ENCODE results near the gene ITPR2.
"Not testable (repeated sequence)": the region's sequence is repeated elsewhere in the genome, so short reads cannot be mapped to it uniquely, and the experiment has no call there.

Gene ITPR2

DNA sequence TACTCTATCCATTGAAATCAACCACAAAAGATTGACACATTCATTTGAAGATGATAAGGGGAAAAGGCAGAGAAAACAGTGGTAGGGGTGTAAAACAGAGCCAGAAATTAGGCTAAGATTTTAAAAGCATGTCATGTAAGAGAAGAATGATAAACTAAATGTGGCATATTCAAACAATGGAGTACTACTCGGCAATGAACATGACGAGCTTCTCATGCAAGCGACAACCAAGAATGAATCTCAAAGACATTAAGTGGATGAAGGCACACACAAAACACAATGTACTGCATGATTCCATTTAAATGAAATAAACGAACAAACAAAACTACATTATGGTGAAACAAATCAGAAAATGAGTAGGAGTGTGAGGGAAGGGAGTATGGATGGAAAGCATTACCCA lies 134.8 kb downstream of the ITPR2 start:
- no peak for DNase-seq

DNA sequence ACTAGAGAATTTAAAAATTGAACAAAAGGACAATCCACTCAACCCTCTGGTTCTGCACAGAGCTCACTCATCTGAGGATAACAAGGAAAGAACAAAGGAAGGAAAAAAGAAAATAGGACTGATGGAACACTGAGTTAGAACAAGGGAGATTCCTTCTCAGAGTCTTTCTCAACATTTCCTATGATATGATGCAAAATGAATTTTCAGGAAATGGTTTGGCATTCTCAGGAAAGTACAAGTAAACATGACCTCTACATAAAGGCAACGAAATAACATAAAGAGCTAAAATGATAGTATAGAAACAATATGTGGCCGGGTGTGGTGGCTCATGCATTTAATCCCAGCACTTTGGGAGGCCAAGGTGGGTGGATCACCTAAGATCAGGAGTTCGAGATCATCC lies 135.8 kb downstream of the ITPR2 start:
- no peak for DNase-seq

DNA sequence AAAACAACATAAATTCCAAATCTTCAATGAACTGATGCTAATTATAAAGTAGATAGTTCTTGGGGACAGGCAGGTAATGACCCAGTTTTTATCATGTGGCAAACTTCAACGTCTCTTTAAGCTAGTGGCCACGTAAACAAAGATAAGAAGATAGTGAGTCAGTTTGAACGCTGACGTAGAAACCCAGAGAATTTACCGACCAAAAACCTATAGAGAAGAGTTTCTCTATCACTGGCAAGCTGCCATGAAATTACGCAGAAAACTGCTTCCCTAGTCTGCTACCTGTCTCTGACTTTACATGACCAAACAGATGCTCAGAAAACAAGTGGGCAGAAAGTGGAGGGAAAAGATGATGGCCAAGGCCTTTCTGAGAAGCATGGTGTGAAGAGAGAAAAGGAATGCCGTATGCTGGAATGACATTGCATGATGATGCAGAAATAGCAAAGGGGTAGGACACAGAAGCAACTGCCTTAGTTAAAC lies 136.3 kb downstream of the ITPR2 start:
- DNase-seq: no peak

DNA sequence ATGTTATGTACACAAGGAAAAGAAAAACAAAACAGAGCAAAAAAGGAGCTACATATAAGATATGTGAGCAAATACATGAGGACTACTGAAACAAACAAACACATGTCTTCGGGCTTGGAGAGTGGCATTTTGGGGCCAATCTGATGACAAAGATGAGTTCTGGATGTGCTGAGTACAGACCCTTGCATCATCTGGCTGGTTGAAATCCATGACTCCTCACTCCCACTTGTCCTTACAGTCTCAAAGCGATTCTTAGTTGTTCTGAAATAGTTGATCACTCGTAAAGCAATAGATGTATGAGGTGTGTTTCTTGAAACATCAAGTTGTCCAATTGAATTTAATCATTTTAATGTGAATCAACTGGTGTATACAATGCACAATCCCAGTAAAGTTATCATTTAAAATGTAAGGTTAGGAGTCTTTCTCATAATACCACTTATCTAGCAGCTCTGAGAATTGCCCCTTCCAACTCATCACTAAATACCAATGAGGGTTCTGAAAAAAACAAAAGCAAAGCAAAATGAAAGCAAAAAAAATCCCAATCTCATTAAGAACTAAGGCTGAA lies 136.9 kb downstream of the ITPR2 start:
- no peak for DNase-seq

DNA sequence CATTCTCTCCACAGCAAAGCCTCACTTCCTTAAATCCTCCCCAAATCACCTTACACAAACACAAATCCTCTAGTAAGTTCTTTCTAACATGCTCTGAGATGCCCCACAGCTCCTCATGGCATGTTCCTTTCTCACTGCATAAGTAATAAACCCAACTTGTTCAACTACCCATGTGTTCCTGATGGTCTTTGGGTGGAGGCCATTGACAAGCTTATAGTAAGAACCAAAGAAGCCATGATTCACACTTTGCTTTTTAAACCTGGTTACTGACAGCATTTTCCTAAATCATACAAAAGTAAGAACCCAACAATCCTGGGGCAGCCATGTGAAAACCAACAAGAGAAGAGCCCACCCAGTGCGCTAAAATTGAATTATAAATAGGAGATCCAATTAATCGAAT lies 138.6 kb downstream of the ITPR2 start:
- no peak for DNase-seq

DNA sequence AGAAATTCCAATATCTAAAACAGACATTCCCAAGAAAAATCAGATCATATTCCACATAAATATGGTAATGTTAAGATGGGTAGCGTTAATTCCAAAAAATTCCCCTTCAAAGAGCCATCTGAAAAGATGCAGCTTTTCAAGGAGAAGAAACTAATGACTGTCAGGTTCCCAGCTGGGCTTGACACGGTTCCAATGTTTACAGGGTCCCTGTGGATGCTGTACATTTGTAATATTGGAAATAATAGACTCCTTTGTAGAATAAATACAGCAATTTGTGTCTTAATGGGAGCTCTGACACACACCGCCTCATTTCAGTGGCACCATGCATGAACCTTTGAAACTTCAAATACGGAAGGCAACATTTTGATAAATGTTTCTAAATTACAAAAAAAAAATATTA lies 140.6 kb downstream of the ITPR2 start:
- no peak for DNase-seq

DNA sequence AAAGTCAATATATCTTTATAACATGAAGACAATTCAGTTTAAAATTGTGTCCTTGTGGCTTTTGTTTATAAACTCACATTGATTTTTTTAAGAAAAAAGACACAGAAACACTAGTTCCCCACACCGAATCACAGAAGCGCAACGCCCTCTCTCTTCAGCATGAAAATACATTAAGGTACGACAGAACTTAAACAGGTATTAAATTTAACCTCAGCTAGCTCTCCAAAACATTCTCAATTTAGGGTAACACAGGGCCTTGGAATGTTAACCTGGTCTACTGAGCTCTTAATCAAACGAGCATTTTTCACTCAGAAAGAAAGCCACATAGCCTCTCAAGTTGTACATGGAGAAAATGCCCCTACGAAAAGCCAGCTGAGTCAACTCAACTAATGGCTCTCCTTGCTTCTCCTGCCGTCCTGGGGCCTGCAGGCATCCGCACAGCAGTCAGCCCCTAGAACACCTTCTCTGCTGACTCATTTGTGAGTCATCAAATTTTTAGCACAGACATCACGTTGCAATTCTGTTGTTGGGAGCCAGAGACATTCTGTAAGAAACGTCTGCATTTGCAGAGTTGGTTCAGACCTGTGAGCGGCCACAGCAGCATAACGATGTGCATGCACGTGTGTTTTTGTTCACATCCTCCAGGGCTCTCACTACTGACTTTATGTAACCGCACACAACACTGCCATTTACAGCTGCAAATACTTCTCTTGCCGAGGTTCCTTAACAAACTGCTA lies 141.6 kb downstream of the ITPR2 start:
- no peak for DNase-seq

DNA sequence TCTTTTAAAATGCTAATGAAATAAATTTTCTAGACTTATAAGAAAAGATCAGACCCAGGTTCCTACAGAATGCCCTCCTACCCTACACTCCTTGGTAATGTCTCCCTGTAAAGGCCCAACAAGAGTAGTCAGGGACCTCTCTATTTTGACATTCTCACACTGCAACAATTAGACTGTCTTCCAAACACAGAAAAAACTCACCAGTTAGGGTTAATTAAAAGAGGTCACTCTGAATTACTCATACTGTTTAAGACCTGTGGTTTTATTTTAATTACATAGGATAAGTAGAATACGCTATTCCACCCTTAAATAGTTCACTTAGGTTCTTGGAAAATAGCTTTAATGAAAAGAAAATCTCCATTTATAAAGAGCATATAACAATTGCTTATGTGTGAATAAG lies 142.4 kb downstream of the ITPR2 start:
- no peak for DNase-seq

DNA sequence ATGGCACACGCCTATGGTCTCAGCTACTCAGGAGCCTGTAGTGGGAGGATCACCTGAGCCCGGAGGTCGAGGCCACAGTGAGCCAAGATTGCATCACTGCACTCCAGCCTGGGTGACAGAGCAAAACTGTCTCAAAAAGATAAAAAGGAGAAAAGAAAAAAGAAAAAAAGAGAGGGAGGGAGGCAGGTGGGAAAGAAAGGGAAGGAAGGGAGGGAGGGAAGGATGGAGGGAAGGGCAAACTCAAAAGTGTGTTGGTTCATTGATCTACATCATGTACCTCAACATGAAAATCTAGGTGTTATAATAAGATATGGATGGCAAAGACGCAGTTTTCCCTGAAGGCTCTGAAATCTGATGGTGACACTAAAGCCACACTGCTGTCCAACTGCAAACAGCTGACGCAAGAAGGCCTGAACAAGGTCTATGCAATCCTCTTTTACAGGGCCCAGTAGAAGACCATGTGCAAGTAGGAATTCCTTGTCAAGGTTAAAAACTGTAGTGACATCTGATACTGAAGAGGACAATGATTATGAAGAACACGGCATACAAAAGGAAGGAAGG lies 143.6 kb downstream of the ITPR2 start:
- no peak for DNase-seq

DNA sequence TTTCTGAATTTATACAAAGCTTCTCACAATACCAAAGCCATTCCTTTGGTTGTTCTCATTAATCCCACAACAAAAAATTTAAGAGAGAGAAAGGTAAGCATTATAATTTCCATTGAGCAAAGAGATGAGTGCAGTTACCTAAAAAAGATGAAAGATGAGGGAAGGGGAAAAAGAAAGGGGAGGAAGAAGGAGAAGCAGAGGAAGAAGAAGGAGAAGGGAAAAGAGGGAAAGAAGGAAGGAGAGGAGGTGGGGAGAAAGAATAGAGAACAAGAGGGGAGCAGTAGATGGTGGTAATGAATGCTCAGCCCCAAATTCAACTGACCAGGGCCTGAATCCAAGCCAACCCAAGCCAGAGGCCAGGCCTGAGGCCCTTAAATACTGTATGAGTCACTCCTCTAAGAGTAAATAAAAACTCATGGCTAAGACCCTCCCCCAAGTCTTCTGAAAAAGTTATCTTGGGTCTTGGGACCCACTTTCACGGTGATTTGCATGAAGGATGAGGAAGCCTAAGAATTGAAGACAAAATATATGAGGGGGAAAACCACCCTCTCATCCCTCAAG lies 144.6 kb downstream of the ITPR2 start:
- no peak for DNase-seq

DNA sequence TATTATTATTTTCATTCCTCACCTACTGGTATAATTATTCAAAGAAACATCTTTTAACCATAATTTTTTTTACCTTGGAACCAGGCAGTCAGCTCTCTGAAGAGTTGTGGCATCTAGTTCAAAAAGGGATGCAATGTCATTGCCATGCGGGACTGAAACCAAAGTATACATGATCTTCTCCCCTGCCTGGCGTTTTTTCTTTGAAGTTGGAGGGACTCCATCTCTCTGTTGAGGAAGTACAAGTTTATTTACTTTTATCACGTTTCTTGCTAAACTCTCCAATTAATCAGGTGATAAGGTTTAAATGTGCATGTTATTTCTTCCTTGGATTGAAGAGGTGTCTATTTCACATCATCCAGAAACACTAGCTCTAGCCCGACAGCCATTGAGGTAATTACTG lies 146.6 kb downstream of the ITPR2 start:
- DNase-seq: no peak

DNA sequence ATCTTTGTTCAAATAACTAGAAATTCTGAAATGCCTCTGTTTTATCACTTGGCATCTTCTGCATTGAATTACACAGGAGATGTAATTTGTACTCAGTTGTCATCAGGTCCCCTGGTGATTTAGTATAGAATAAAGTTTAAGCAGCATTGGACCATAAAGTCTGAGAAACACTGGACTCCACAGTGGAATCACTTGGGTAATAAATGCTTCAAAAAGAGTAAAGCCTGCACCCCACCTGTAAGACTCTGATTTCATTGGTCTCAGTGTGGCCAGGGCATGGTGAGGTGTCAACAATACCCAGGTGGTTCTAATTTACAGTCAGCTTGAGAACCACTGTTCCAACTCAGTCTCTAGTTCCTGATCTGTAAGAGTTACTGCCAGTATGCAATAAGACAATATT lies 148.9 kb downstream of the ITPR2 start:
- no peak for DNase-seq

DNA sequence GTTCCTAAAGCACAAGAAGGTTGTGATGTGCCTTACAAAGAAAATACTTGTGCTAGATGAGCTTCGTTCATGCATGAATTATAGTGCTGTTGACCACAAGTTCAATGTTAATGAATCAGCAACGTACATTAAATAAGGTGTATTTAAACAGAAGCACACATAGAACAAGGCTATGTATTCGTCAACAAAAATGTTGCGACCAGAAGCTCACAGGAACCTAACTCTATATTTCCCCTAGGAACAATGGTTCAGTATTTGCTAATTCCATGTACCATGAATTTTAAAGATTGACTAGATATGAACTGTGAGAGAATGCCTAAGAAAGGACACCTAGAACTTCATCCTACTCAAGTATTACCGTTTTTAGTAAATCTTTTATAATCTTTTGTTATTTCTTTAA lies 149.6 kb downstream of the ITPR2 start:
- DNase-seq: no peak

DNA sequence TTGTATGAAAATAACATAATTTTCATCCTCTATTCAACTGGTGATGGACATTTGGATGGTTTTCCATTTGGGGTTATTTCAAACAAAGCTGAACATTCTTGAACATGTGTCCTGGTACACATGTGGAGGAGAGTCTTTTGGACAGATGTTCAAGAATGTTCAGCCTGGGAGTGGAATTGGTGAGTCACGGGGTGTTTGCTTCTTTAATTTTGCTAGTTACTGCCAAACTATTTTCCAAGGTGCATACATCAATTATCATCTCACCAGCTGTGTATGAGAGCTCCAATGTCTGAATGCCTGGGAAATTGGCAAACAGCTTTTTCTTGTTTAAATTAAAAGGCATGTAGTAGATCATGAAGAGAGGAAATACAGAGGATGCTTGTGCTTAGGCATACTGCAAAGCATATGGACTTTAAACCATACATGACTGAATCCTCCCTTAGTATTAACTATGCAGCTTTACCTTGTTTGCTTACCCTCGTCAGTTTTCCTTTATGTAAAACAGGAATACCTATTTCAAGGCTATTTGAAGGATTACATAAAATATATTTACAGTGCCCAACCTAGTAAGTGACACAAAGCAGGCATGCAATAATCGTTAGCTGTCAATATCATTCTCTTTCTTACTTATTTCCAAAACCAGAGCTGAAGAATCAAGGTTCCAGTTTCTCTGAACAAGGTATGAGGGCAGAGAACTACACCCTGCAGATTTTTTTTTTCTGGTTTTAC lies 152.1 kb downstream of the ITPR2 start:
- no peak for DNase-seq

DNA sequence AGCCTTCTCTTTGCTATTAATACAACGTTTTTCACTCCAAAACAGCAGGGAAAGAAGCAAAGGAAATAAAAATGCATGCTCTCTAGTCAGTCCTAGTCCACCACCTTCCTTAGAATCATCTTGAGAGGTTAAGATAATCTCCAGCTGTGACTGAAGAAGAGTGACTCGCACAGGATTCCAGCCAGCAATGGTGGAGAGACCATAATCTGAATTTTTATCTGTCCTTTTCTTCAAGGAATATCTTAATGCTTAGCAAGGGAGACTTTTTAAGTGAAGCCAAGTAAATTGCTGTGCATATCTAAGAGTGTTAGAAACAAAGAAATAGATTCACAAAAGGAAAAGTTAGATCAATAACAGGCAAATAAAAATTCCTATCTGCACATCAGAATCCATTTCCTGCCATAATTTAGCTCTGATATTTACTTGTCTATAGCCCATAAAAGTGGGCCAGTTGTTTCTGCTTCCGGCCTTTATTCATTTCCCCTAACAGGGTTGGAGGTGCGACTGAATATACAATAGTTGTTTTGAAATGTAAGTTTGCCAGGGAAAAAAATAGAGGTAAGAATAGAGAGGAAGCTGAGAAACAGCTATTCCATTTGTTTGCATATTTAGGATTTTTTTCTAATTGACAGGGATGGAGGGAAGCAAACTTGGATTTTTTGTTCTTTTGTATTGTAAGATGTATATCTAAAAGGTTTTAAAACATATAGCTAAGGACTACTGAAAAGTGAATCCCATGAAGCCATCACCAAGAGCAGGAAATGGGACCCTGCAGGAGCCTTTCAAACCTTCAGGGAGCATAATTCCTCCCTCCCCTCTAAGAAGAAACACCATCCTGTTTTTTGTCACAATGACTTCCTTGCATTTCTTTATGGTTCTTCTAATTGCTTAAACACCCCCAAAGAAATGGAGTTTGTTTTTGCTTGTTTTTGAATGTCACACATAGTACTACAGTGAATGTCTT lies 154.0 kb downstream of the ITPR2 start:
- DNase-seq: no peak

DNA sequence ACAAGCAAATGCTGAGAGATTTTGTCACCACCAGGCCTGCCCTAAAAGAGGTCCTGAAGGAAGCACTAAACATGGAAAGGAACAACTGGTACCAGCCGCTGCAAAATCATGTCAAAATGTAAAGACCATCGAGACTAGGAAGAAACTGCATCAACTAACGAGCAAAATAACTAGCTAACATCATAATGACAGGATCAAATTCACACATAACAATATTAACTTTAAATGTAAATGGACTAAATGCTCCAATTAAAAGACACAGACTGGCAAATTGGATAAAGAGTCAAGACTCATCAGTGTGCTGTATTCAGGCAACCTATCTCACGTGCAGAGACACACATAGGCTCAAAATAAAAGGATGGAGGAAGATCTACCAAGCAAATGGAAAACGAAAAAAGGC lies 161.5 kb downstream of the ITPR2 start:
- DNase-seq: not testable (repeated sequence)

DNA sequence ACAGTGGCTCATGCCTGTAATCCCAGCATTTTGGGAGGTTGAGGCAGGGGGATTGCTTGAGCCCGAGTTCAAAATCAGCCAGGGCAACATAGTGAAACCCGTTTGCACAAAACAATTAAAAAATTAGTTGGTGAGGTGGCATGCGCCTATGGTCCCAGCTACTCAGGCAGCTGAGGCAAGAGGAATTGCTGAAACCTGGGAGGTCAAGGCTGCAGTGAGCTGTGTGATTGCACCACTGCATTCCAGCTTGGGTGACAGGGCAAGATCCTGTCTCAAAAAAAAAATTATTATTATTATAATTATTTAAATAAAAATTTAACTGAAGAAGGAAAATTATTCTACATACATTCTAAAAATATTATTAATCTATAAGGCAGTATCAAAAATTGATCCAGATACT lies 164.1 kb downstream of the ITPR2 start:
- no peak for DNase-seq

DNA sequence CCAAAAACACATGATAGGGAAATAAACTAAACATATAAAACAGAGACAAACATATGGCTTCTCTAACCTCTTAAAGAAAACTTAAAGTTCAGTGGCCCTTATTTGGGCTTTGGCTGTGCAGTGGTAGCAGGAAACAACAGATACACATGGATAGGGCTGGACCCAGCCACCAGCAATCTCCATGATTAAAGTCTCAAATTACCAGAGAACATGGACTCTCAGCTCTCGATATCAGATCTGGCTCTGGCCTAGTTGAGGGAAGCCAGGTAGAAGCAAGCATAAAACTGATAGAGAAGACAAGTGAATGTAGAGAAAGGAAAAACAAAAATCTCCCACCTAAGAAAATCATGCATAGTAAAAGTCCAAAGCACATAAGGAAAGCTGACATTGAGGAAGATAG lies 164.8 kb downstream of the ITPR2 start:
- no peak for DNase-seq

DNA sequence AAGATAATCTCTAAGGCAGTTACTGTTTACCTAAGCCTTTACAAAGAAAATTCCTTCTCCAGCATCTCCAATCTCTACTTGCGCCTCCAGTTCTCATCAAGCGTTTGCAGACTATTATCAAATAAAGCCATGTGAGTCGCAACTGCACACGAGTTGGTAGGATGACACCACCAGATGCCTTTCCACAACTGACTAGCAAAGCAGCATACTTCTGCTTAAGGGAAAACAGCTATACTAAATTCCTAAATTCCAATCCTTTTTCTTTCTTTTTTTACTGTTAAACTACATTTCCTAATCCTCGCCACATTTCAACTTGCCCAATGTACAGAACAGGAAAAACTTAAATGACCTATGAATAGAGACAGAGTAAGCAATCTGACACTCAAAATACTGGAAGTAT lies 166.7 kb downstream of the ITPR2 start:
- DNase-seq: no peak

DNA sequence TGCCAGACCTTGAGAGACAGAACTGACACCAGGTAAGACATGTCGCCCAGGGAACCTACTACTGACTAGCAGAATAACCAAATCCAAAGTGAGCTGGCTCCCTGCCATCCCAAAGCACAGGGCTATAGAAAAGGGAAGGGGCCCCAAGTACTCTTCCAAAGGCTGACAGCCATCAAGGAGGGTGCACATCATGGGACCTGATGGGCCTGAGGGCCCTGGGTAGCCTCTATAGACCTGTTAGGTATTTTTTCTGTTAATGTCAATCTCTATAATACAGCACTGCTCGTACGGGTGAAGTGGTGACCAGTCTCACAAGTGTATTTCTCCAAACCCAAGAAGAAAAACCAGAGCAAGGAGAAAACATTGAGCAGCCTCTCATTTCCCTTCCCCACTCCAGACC lies 171.6 kb downstream of the ITPR2 start:
- no peak for DNase-seq

DNA sequence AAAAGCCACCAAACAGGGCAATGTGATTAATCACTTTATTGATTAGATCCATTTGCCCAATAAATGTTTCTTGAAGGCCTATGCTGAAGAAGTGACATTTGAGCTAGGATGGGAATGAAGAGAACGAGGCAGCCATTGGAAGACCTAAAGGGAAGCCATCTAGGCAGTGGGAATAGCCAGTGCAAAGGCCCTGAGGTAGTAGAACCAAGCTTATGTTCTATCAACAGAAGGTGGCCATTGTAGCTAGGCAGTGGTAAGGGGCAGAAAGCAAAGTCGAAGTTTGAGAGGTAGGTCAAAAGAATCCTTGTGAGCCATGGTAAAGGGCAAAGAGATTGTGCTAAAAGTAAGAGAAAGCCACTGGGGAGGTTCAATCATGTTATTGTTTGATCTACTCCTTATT lies 173.1 kb downstream of the ITPR2 start:
- DNase-seq: no peak

DNA sequence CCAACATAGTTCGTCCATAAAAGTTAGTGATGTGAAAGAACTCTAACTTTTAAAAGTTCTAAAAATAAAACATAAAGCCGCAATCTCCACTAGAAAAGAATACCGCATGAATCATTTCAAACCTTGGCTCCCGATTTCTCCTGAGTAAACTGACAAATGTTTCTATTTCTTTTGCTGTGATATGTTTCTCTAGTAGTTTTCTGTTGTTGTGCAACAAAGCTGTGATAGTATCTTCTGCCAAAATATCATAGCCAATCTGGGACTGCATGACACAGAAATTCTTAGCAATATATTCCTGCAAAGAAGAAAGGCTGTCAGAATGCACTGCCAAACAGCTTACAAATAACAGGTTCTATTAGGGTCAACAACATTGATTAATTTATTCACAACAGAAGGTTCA lies 174.0 kb downstream of the ITPR2 start:
- no peak for DNase-seq
